Measurements from ENCODE around the gene HIF3A.

The HIF3A gene

GRCh38 chr19:46385636-46386035 lies 88.8 kb downstream of the HIF3A start:
- no peak for DNase-seq

GRCh38 chr19:46386151-46386550 lies 89.3 kb downstream of the HIF3A start:
- DNase-seq: no peak

GRCh38 chr19:46386996-46387712 lies 90.3 kb downstream of the HIF3A start:
- no peak for DNase-seq

- DNase-seq: no peak
Measured at GRCh38 chr19:46387713-46388130, 90.9 kb downstream of the HIF3A start.

GRCh38 chr19:46388311-46389095 lies 91.7 kb downstream of the HIF3A start:
- no peak for DNase-seq

- DNase-seq: no peak
Measured at GRCh38 chr19:46390121-46390858, 93.4 kb downstream of the HIF3A start.

- no peak for DNase-seq
Measured at GRCh38 chr19:46390866-46391265, 94.0 kb downstream of the HIF3A start.

GRCh38 chr19:46391296-46392251 lies 94.7 kb downstream of the HIF3A start:
- DNase-seq: no peak

GRCh38 chr19:46392252-46392801 lies 95.5 kb downstream of the HIF3A start:
- no peak for DNase-seq

GRCh38 chr19:46392837-46393236 lies 96.0 kb downstream of the HIF3A start:
- no peak for DNase-seq
